Mammary epithelial cell (primary cell): ENCODE data around the gene ELMO3.

Experiments
- EZH2 ChIP-seq: IDR thresholded peaks from 2 replicates; pipeline ENCODE4 v1.6.1; 2012; ENCODE audit warnings: low read length, inconsistent platforms, borderline replicate concordance
- TF ChIP-seq, protein P1 (sequence below), 2 donors: IDR thresholded peaks in 1 of 2; conservative IDR thresholded peaks in 1 of 2; 2 replicates each; pipeline ENCODE4 v1.5.1; 2011 to 2012; ENCODE audit warnings: inconsistent platforms in 2 of 2, low read length in 2 of 2, mild to moderate bottlenecking in 2 of 2, control low read depth in 1 of 2, low read depth in 1 of 2; ENCODE audit not compliant: insufficient read depth in 1 of 2; ENCODE audit errors: extremely low read depth in 1 of 2

DNA sequence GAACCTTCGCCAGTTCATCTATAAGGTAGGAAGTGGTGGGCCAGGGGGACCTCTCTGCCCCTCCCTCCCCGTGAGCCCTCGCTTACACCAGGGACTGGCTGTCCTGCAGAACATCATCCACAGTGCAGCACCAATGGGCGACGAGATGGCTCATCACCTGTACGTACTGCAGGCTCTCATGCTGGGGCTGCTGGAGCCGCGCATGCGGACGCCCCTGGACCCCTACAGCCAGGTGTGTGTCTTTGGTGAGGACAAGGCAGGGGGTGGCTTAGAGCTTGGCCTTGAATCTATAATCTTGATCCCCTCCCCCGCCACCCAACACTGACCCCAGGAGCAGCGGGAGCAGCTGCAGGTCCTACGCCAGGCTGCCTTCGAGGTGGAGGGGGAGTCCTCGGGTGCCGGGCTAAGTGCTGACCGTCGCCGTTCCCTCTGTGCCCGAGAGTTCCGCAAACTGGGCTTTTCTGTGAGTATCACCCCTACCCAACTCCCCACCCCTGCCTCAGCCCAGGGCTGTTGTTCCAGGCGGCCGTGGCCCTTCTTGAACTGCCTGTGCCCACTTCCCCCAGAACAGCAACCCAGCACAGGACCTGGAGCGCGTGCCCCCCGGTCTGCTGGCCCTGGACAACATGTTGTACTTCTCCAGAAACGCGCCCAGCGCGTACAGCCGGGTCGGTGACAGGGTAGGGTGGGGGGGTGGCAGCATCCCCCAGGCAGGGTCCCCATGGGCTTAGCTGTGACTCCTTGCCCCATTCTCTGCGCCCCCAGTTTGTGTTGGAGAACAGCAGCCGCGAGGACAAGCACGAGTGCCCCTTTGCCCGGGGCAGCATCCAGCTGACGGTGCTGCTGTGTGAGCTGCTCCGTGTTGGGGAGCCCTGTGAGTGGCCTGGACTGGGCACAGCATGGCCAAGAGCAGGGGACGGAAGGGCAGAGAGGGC, 2.7 kb downstream of the ELMO3 start:
- TF ChIP-seq, protein P1, sequence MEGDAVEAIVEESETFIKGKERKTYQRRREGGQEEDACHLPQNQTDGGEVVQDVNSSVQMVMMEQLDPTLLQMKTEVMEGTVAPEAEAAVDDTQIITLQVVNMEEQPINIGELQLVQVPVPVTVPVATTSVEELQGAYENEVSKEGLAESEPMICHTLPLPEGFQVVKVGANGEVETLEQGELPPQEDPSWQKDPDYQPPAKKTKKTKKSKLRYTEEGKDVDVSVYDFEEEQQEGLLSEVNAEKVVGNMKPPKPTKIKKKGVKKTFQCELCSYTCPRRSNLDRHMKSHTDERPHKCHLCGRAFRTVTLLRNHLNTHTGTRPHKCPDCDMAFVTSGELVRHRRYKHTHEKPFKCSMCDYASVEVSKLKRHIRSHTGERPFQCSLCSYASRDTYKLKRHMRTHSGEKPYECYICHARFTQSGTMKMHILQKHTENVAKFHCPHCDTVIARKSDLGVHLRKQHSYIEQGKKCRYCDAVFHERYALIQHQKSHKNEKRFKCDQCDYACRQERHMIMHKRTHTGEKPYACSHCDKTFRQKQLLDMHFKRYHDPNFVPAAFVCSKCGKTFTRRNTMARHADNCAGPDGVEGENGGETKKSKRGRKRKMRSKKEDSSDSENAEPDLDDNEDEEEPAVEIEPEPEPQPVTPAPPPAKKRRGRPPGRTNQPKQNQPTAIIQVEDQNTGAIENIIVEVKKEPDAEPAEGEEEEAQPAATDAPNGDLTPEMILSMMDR (conservative IDR thresholded peaks at IDR 0.05 in 1 of 2, IDR thresholded peaks at IDR 0.05 in 1 of 2; ENCODE audit: extremely low read depth in 1 of 2, insufficient read depth in 1 of 2, low read depth in 1 of 2, low read length in 2 of 2) = no peak
- no peak for TF ChIP-seq EZH2
